Muscle layer of duodenum (tissue), 2 donors: ENCODE measurements around the gene LMBR1.
"Not testable (repeated sequence)": the region's sequence is repeated elsewhere in the genome, so short reads cannot be mapped to it uniquely, and the experiment has no call there.

Experiments used
- H3K27ac ChIP-seq: one replicate; pipeline ENCODE4 v1.7.0; 2013; ENCODE audit warnings: mild to moderate bottlenecking, low read length
- H3K27me3 ChIP-seq: one replicate; pipeline ENCODE4 v1.7.0; 2013; ENCODE audit warnings: low read depth, mild to moderate bottlenecking, control low read depth, low read length
- H3K36me3 ChIP-seq, 2 donors: one replicate each; pipeline ENCODE4 v1.7.0; 2013; ENCODE audit warnings: low read length in 2 of 2, control low read depth in 1 of 2, mild to moderate bottlenecking in 1 of 2; ENCODE audit not compliant: insufficient read depth in 2 of 2, control insufficient read depth in 1 of 2
- H3K4me1 ChIP-seq, 2 donors: one replicate each; pipeline ENCODE4 v1.7.0; 2013; ENCODE audit warnings: low read length in 2 of 2, mild to moderate bottlenecking in 2 of 2, control low read depth in 1 of 2, moderate library complexity in 1 of 2; ENCODE audit not compliant: insufficient read depth in 2 of 2, control insufficient read depth in 1 of 2
- H3K4me3 ChIP-seq, 2 donors: one replicate each; pipeline ENCODE4 v1.7.0; 2013; ENCODE audit warnings: low read length in 2 of 2, low read depth in 1 of 2, mild to moderate bottlenecking in 1 of 2
- H3K9me3 ChIP-seq, 2 donors: one replicate each; pipeline ENCODE4 v1.7.0; 2013; ENCODE audit warnings: low read length in 2 of 2, control low read depth in 1 of 2, mild to moderate bottlenecking in 1 of 2; ENCODE audit not compliant: control insufficient read depth in 1 of 2
- donor health status: healthy.

LMBR1 gene

GRCh38 chr7:156652886-156653568 is 240.0 kb downstream of the LMBR1 start:
- H3K4me3 ChIP-seq = no peak overlapping the region
- no peaks in the 10 kb centered on the region for H3K9me3 ChIP-seq
- no peak overlapping the region for H3K27ac ChIP-seq
- H3K27me3 ChIP-seq = no peaks in the 10 kb centered on the region
- no peaks in the 10 kb centered on the region for H3K4me1 ChIP-seq
- no peaks in the 10 kb centered on the region for H3K36me3 ChIP-seq

GRCh38 chr7:156651474-156651873 is 241.5 kb downstream of the LMBR1 start:
- H3K36me3 ChIP-seq = no peaks in the 10 kb centered on the region

GRCh38 chr7:156650042-156650441 is 242.9 kb downstream of the LMBR1 start:
- no peak overlapping the region for H3K4me3 ChIP-seq
- H3K36me3 ChIP-seq = no peaks in the 10 kb centered on the region
- no peak overlapping the region for H3K27ac ChIP-seq
- H3K4me1 ChIP-seq = no peaks in the 10 kb centered on the region
- no peaks in the 10 kb centered on the region for H3K27me3 ChIP-seq
- H3K9me3 ChIP-seq = no peaks in the 10 kb centered on the region

More at GRCh38 chr7:156651474-156651873, 241.5 kb downstream of the LMBR1 start:
- Histone ChIP-seq H3K9me3 (no peaks in the 10 kb centered on the region), H3K4me3 (no peak overlapping the region), H3K27me3 (no peaks in the 10 kb centered on the region), H3K27ac (no peak overlapping the region), H3K4me1 (no peaks in the 10 kb centered on the region)

GRCh38 chr7:156647330-156647729 is 245.7 kb downstream of the LMBR1 start:
- H3K27me3 ChIP-seq, H3K4me1 ChIP-seq, H3K4me3 ChIP-seq, H3K36me3 ChIP-seq, H3K27ac ChIP-seq, H3K9me3 ChIP-seq: not testable (repeated sequence)

- no peaks in the 10 kb centered on the region for H3K27me3 ChIP-seq
- H3K27ac ChIP-seq = no peak overlapping the region
- H3K9me3 ChIP-seq = no peaks in the 10 kb centered on the region
- H3K4me1 ChIP-seq = peaks cover 0 to 10% of the 10 kb centered on the region in 2 donors
- H3K36me3 ChIP-seq = no peaks in the 10 kb centered on the region
- no peak overlapping the region for H3K4me3 ChIP-seq
These were observed 250.5 kb downstream of the LMBR1 start for GRCh38 chr7:156642306-156643045.

- peak overlapping the region; percentile 61 to 82 for H3K4me3 ChIP-seq
- peak overlapping the region; percentile 33 for H3K27ac ChIP-seq
- H3K36me3 ChIP-seq = no peaks in the 10 kb centered on the region
- peaks cover 0 to 10% of the 10 kb centered on the region in 2 donors for H3K4me1 ChIP-seq
- H3K27me3 ChIP-seq = no peaks in the 10 kb centered on the region
- no peaks in the 10 kb centered on the region for H3K9me3 ChIP-seq
These were observed 252.0 kb downstream of the LMBR1 start for GRCh38 chr7:156640949-156641485.

GRCh38 chr7:156640257-156640948 is 252.6 kb downstream of the LMBR1 start, which contains the start of gene RNF32:
Gene RNF32, plus strand, starts transcription at chr7:156640774. Its CDS starts 3,104 bp downstream, at chr7:156643878.
- Histone ChIP-seq H3K4me3 (peak within 1 kb of the TSS; percentile 61 to 82), H3K27me3 (no peaks in the 10 kb centered on the region), H3K9me3 (no peaks in the 10 kb centered on the region), H3K4me1 (peaks cover 0 to 10% of the 10 kb centered on the region in 2 donors), H3K36me3 (no peaks in the 10 kb centered on the region), H3K27ac (peak within 1 kb of the TSS; percentile 33)

- H3K27me3 ChIP-seq = no peaks in the 10 kb centered on the region
- no peak overlapping the region for H3K27ac ChIP-seq
- peaks cover 0 to 10% of the 10 kb centered on the region in 2 donors for H3K4me1 ChIP-seq
- H3K9me3 ChIP-seq = no peaks in the 10 kb centered on the region
- H3K36me3 ChIP-seq = no peaks in the 10 kb centered on the region
- H3K4me3 ChIP-seq = peak overlapping the region; percentile 44 to 82
These were observed 253.3 kb downstream of the LMBR1 start for GRCh38 chr7:156639426-156640256.

GRCh38 chr7:156638443-156639077 is 254.4 kb downstream of the LMBR1 start:
- Histone ChIP-seq H3K27ac (no peak overlapping the region), H3K36me3 (no peaks in the 10 kb centered on the region), H3K4me3 (no peak overlapping the region), H3K4me1 (peaks cover 0 to 10% of the 10 kb centered on the region in 2 donors), H3K9me3 (no peaks in the 10 kb centered on the region), H3K27me3 (no peaks in the 10 kb centered on the region)

GRCh38 chr7:156637093-156637492 is 255.9 kb downstream of the LMBR1 start:
- not testable (repeated sequence) for H3K9me3 ChIP-seq, H3K27me3 ChIP-seq, H3K4me3 ChIP-seq, H3K27ac ChIP-seq, H3K36me3 ChIP-seq
- peaks cover 0 to 10% of the 10 kb centered on the region in 2 donors for H3K4me1 ChIP-seq
